Kidney epithelial cell (primary cell): ENCODE measurements around the gene CADM2. TPM values are rescaled to one million over a fixed set of nuclear protein-coding genes. Genes with fewer than 3 reads are reported as not detected.

Experiments used
- DNase-seq: peaks from one replicate; pipeline ENCODE4 v3.0.0-alpha.2; 2010; ENCODE audit warnings: low read depth
- H3K27me3 ChIP-seq: 2 replicates; pipeline ENCODE4 v1.6.0; 2011; ENCODE audit warnings: low read length; ENCODE audit not compliant: control insufficient read depth, insufficient read depth
- H3K36me3 ChIP-seq: 2 replicates; pipeline ENCODE4 v1.5.1; 2011; ENCODE audit warnings: low read length; ENCODE audit not compliant: control insufficient read depth, insufficient read depth
- H3K4me3 ChIP-seq: 2 replicates; pipeline ENCODE4 v1.5.1; 2011; ENCODE audit warnings: low read depth, mild to moderate bottlenecking, control low read depth, low read length
- CTCF ChIP-seq: IDR thresholded peaks from 2 replicates; pipeline ENCODE4 v1.5.1; 2011; ENCODE audit warnings: mild to moderate bottlenecking, moderate library complexity, low read length, control low read depth, inconsistent platforms; ENCODE audit not compliant: insufficient read depth, poor library complexity, severe bottlenecking
- total RNA-seq: library from RNA; depleted of rRNA; stranded (reverse); fragments of >200 nt; gene quantifications from 2 replicates; pipeline ENCODE4 v1.2.3, GENCODE V29; 2015

Gene CADM2
- total RNA-seq, 1 donor from 2014 or later = 0.42 TPM

- TF ChIP-seq CTCF = no peak
Observed at GRCh38 chr3:85377115-85377514, 418.3 kb downstream of the CADM2 start.

GRCh38 chr3:85384372-85384771 lies 425.6 kb downstream of the CADM2 start:
- no peaks in the 10 kb centered on the region for H3K36me3 ChIP-seq
- no peak for TF ChIP-seq CTCF
- H3K27me3 ChIP-seq = no peaks in the 10 kb centered on the region
- no peak for DNase-seq
- H3K4me3 ChIP-seq = no peak overlapping the region

More at GRCh38 chr3:85377115-85377514, 418.3 kb downstream of the CADM2 start:
- H3K4me3 ChIP-seq = no peak overlapping the region
- DNase-seq = no peak
- H3K27me3 ChIP-seq = no peaks in the 10 kb centered on the region
- H3K36me3 ChIP-seq = no peaks in the 10 kb centered on the region

GRCh38 chr3:85387913-85388505 lies 429.2 kb downstream of the CADM2 start:
- DNase-seq = no peak
- H3K36me3 ChIP-seq = no peaks in the 10 kb centered on the region
- H3K4me3 ChIP-seq = no peak overlapping the region
- no peak for TF ChIP-seq CTCF
- H3K27me3 ChIP-seq = no peaks in the 10 kb centered on the region

GRCh38 chr3:85394424-85394823 lies 435.6 kb downstream of the CADM2 start:
- no peak for TF ChIP-seq CTCF
- no peak for DNase-seq
- Histone ChIP-seq H3K27me3 (no peaks in the 10 kb centered on the region), H3K36me3 (no peaks in the 10 kb centered on the region), H3K4me3 (no peak overlapping the region)

GRCh38 chr3:85397434-85397833 lies 438.6 kb downstream of the CADM2 start:
- Histone ChIP-seq H3K27me3 (no peaks in the 10 kb centered on the region), H3K36me3 (no peaks in the 10 kb centered on the region), H3K4me3 (no peak overlapping the region)
- TF ChIP-seq CTCF = no peak
- DNase-seq = no peak

GRCh38 chr3:85426121-85426520 lies 467.3 kb downstream of the CADM2 start:
- DNase-seq = no peak
- no peak for TF ChIP-seq CTCF

More at GRCh38 chr3:85426121-85426520, 467.3 kb downstream of the CADM2 start:
- Histone ChIP-seq H3K36me3 (no peaks in the 10 kb centered on the region), H3K4me3 (no peak overlapping the region), H3K27me3 (no peaks in the 10 kb centered on the region)
